HG03354 (cell line): ENCODE measurements around the gene TBC1D1.
"Not testable (repeated sequence)": the region's sequence is repeated elsewhere in the genome, so short reads cannot be mapped to it uniquely, and the experiment has no call there.

Experiments used
- ATAC-seq: cut with Tn5 transposase; IDR thresholded peaks from one replicate; pipeline ENCODE4 v1.9.1; 2021; ENCODE audit warnings: mild to moderate bottlenecking; ENCODE audit not compliant: unreplicated experiment, poor library complexity, severe bottlenecking

The TBC1D1 gene

GRCh38 chr4:38007645-38008044, 116.8 kb downstream of the TBC1D1 start:
- no peak for ATAC-seq

- no peak for ATAC-seq
These were observed 117.7 kb downstream of the TBC1D1 start for GRCh38 chr4:38008571-38009021.

- no peak for ATAC-seq
These were observed 118.5 kb downstream of the TBC1D1 start for GRCh38 chr4:38009421-38009820.

- ATAC-seq, result no peak
These were observed 119.1 kb downstream of the TBC1D1 start for GRCh38 chr4:38009949-38010348.

GRCh38 chr4:38011511-38012162, 120.8 kb downstream of the TBC1D1 start:
- ATAC-seq, result no peak

GRCh38 chr4:38013461-38014366, 122.8 kb downstream of the TBC1D1 start:
- ATAC-seq, result no peak

GRCh38 chr4:38014421-38014852, 123.6 kb downstream of the TBC1D1 start:
- no peak for ATAC-seq

- ATAC-seq, result no peak
These were observed 125.1 kb downstream of the TBC1D1 start for GRCh38 chr4:38015886-38016515.

GRCh38 chr4:38016698-38017097, 125.8 kb downstream of the TBC1D1 start:
- no peak for ATAC-seq

GRCh38 chr4:38017609-38018008, 126.7 kb downstream of the TBC1D1 start:
- ATAC-seq, result no peak

- ATAC-seq, result no peak
These were observed 129.5 kb downstream of the TBC1D1 start for GRCh38 chr4:38020386-38020785.

GRCh38 chr4:38020961-38021360, 130.1 kb downstream of the TBC1D1 start:
- ATAC-seq, result not testable (repeated sequence)

- no peak for ATAC-seq
These were observed 130.9 kb downstream of the TBC1D1 start for GRCh38 chr4:38021751-38022150.

- ATAC-seq, result no peak
These were observed 132.7 kb downstream of the TBC1D1 start for GRCh38 chr4:38023347-38024205.

GRCh38 chr4:38024206-38024509, 133.3 kb downstream of the TBC1D1 start:
- no peak for ATAC-seq

- ATAC-seq, result no peak
These were observed 134.8 kb downstream of the TBC1D1 start for GRCh38 chr4:38025665-38026064.

GRCh38 chr4:38026158-38026740, 135.4 kb downstream of the TBC1D1 start:
- ATAC-seq, result no peak

GRCh38 chr4:38030023-38030422, 139.1 kb downstream of the TBC1D1 start:
- ATAC-seq, result no peak
